ENCODE measurements around the gene CRB2.

- TF ChIP-seq ARNTL (CRISPR knock-in tag; IDR thresholded peaks at IDR 0.05; ENCODE audit: borderline replicate concordance, low read depth) (no peak), PATZ1 (CRISPR knock-in tag; IDR thresholded peaks at IDR 0.05; ENCODE audit: borderline replicate concordance) (no peak), ZNF8 (CRISPR knock-in tag; IDR thresholded peaks at IDR 0.05) (no peak), TCF4 (CRISPR knock-in tag; IDR thresholded peaks at IDR 0.05; ENCODE audit: borderline replicate concordance) (no peak), ZFP30 (CRISPR knock-in tag; IDR thresholded peaks at IDR 0.05) (no peak), ZFP3 (CRISPR knock-in tag; IDR thresholded peaks at IDR 0.05) (no peak), PPARA (CRISPR knock-in tag; IDR thresholded peaks at IDR 0.05; ENCODE audit: borderline replicate concordance) (no peak), ZNF70 (CRISPR knock-in tag; IDR thresholded peaks at IDR 0.05) (no peak), TSHZ2 (CRISPR knock-in tag; IDR thresholded peaks at IDR 0.05) (no peak)
Observed at GRCh38 chr9:123314617-123315016, 41.4 kb upstream of the CRB2 start.
